GM21619 (cell line): ENCODE results near the gene OR8B12.

Source experiments
- ATAC-seq: cut with Tn5 transposase; IDR thresholded peaks from one replicate; pipeline ENCODE4 v1.9.1; 2021; ENCODE audit not compliant: unreplicated experiment

Gene OR8B12

DNA sequence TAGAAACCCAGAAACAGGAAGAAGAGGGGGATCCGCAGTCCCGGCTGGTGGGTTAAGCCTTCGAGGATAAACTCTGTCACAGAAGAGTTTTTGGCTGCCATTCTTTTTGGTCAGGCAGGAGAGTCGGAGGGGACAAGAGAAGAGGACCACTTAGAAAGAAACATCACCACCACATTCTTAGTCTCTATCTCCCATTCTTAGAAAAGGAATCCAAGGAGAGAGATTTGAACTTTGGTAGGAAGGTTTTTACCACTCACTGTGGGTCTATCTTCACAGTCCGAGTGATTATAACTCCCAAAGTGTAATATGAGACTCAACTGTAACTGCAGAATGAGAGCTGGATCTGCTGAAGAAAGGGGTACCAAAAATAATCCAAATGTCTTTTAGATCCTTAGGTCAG is at the start of gene OR8B12:
TSS of gene OR8B12 (minus strand) at position 101 of the 400 bp plus-strand sequence. CDS start at position 101, 0 bp downstream.
- no peak for ATAC-seq

GRCh38 chr11:124592627-124593026 is 49.2 kb upstream of the OR8B12 start:
- no peak for ATAC-seq

GRCh38 chr11:124591430-124591829 is 48.0 kb upstream of the OR8B12 start:
- ATAC-seq = no peak

- ATAC-seq = no peak
Measured at GRCh38 chr11:124586238-124586860, 42.9 kb upstream of the OR8B12 start.

DNA sequence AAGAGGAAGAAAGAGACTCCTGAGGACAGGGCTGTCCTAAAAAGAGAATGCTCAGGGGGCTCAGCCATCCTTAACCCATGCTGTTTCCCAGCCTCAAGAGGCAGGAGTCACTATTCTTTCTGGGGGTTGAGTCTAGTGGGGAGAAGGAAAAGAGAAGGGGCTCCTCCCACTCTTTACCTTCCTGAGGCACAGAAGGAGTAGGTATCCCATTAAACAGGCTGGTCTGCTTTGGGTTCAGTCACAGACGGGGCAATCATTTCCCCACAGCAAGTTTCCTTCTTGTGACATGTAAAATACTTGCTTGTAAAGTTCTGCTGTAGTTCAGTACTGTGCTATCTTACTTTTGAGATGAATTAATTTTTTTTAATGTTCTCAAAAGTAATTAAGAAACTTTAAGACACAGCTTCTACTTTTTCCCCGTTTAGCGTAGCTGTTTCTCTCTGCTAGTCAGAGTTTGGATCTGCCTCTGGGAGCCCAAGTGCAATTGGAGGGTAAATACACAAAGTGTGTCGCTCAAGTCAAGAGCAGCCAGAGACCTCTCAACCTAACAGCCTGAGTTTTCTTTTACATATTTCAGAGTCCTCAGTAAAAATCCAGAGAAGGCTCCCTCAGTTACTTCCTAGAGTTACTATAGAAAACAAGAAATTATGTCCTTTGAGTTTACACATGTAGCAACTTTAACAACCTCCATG is 41.4 kb upstream of the OR8B12 start:
- ATAC-seq = no peak

GRCh38 chr11:124583781-124584180 is 40.3 kb upstream of the OR8B12 start:
- ATAC-seq = no peak

DNA sequence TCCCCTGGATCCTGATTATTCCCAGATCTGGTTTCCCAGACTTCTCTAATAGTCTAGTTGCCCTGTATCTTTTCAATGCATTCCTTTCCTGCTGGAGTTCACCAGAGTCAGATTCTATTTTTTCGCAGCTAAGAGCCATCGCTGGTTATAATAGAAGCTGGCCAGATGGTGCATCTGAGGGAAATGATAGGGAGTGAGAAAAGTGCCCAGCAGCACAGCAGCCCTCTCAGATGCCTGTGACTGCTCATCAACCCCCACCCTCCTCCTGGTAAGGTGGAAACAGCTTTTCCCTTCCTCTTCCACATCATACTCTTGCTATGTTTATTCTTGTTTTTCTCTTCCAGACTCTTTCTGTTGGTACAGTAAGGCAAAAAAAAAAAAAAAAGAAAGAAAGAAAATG is 39.1 kb upstream of the OR8B12 start:
- no peak for ATAC-seq

DNA sequence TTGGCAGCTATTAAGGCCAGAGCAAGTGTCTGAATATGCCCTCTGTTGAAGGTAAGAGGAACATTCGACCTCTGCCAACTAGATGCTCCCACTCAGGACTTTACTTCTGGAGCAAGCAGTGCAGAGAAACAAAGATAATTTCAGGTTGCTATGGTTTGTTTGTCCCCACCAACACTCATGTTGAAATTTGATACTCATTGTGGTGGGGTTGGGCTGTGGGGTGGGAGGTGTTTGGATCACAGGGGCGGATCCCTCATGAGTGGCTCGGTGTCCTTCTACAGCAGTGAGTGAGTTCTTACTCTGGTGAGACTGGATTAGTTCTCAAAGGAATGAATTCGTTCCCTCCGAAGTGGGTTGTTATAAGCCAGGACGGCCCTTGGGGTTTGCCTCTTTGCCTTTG is 38.4 kb upstream of the OR8B12 start:
- no peak for ATAC-seq

DNA sequence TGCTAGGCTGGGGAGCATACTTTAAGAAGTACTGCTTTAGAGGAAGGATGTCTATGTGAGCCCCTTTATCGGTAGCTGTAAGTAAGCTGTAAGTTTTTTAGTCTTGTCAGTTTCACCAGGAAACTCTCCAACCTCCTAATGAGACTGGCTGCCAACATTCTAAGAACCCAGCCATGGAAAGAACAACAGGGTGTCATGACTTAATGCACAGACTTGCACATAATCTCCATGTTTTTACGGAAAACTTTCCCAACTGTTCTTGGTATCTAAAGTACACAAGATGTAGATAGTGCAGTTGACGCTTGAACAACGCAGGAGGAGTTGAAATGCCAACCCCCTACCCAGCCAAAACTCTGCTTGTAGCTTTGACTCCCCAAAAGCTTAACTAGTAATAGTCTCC is 35.3 kb upstream of the OR8B12 start:
- no peak for ATAC-seq

GRCh38 chr11:124577716-124578427 is 34.4 kb upstream of the OR8B12 start:
- no peak for ATAC-seq

GRCh38 chr11:124570160-124570559 is 26.7 kb upstream of the OR8B12 start:
- ATAC-seq = no peak

DNA sequence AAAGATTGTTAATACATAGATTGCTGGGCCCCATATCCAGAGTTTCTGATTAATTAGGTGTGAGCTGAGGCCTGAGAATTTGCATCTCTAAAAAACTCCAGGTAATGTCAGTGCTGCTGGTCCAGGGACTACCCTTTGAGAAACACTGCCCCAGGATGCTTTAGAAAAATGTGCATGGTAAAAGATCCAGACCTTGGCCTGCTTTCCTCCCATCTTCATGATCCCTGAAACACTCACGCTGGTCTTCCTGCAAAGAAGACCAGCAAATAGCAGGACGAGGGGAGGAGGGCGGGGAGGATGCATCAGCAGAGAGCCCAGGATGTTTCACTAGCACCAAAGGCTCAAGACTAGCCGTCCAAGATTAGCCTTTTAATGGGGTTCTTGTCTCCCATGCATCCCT is 26.2 kb upstream of the OR8B12 start, which contains the start of gene OR8A1:
TSS of gene OR8A1 (plus strand) at position 301 of the 400 bp plus-strand sequence. CDS start 123 bp downstream, outside the sequence.
- no peak for ATAC-seq

DNA sequence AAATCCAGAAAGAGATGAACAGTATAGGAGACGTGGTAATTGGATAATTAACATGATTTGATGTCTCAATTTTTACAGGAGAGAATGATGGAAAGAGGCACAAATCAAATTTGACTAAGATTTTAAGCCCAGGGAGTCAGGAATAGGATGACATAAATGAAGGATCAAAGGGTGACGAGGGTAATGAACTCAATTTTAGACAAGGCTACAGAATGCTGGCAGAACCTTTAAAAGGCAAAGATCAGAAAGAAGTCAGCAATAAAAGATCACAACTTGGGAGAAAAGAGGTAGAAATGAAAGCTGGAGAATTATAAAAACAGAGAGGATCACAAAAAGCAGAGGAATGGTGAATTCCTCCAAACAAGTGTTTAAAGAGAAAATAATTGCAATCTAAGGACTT is 13.4 kb upstream of the OR8B12 start:
- no peak for ATAC-seq

- no peak for ATAC-seq
Measured at GRCh38 chr11:124551987-124552386, 8.5 kb upstream of the OR8B12 start.

- no peak for ATAC-seq
Measured at GRCh38 chr11:124551189-124551588, 7.7 kb upstream of the OR8B12 start.

DNA sequence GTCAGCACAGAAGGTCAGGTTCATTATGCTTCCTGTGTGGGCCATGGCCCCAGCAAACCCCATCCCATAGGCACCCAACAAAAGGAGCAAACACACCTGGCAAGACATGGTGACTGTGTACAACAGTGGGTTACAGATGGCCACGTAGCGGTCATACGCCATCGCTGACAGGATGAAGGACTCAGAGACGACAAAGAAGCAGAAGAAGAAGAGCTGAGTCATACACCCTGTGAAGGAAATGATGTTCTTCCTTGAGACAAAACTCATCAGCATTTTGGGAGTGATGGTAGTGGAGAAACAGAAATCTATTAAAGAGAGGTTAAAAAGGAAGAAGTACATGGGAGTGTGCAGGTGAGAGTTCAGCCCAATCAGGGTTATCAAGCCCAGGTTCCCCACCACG is 309 bp downstream of the OR8B12 start:
- ATAC-seq = no peak

DNA sequence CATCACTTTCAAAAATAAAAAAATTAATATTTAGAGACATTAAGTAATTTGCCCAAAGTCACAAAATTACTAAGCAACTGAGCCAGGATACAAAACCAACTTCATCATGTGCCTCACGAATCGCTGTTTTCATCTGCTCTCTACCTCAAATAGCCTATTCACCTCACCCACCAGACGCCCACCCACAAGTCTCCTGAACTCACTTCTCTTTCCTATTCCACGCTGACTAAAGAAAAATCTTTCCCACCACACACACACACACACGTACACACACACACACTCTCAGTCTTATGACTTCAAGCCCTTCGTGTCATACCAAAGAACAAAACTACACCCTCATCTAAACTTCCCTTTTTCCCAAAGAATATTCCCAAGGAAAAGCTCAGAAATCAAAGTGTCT is 2.2 kb downstream of the OR8B12 start:
- ATAC-seq = no peak

GRCh38 chr11:124538019-124538418 is 5.4 kb downstream of the OR8B12 start:
- ATAC-seq = no peak

GRCh38 chr11:124536520-124536919 is 6.9 kb downstream of the OR8B12 start:
- ATAC-seq = no peak

- no peak for ATAC-seq
Measured at GRCh38 chr11:124535552-124536232, 7.8 kb downstream of the OR8B12 start.

DNA sequence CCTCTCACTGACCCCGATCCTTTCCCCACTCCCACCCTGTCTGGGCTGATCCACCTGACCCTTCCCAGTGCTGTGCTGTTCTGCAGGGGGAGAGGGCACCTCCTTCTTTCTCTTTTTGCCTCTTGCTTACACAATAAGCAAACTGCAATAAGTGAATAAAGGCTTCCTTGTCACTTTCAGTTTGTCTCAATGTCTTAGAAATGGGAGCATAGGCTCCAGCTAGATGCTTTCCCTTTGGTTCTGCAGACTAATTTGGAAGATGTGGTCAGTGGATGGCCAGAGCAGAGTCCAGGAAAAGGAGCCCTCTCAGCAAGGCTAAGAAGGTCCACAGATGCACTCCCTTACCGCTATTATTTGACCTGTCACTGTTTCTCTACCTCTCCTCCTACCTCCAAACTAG is 9.4 kb downstream of the OR8B12 start:
- no peak for ATAC-seq
